GM10248 (cell line): ENCODE measurements around the gene NPL.

Source experiments
- CTCF ChIA-PET: fragments of 300-600 bp; sonication (Branson Sonifier 250); formaldehyde crosslinking; extraction: SDS; loops from one replicate; lab custom pipeline; 2021; ENCODE audit warnings: antibody characterized with exemption; lab: Yijun Ruan, JAX
- POLR2A ChIA-PET: fragments of 350-650 bp; sonication (Branson Sonifier 250); formaldehyde crosslinking; extraction: SDS; loops from one replicate; lab custom pipeline; 2020; ENCODE audit warnings: antibody characterized with exemption; lab: Yijun Ruan, JAX
- DNase-seq: peaks from one replicate; pipeline ENCODE4 v3.0.0; 2012; ENCODE audit errors: extremely low spot score
- CTCF ChIP-seq: IDR thresholded peaks from 2 replicates; pipeline ENCODE4 v1.5.1; 2012; ENCODE audit warnings: mild to moderate bottlenecking, low read depth; ENCODE audit errors: extremely low read depth, missing control alignments, control extremely low read depth

NPL gene

GRCh38 chr1:182869241-182869666 is 79.7 kb downstream of the NPL start:
- no peak for DNase-seq
- no peak for TF ChIP-seq CTCF
- ChIA-PET CTCF (no interaction called here), POLR2A (no interaction called here)

- TF ChIP-seq CTCF, result no peak
- CTCF ChIA-PET, result no interaction called here
- no peak for DNase-seq
- POLR2A ChIA-PET, result no interaction called here
These were observed 83.3 kb downstream of the NPL start for GRCh38 chr1:182872881-182873280.

GRCh38 chr1:182875889-182876288 is 86.3 kb downstream of the NPL start:
- no peak for DNase-seq
- ChIA-PET CTCF (no interaction called here), POLR2A (no interaction called here)
- no peak for TF ChIP-seq CTCF

GRCh38 chr1:182877331-182877730 is 87.8 kb downstream of the NPL start:
- DNase-seq, result no peak
- ChIA-PET CTCF (no interaction called here), POLR2A (no interaction called here)
- no peak for TF ChIP-seq CTCF

GRCh38 chr1:182877842-182878241 is 88.3 kb downstream of the NPL start:
- no peak for TF ChIP-seq CTCF
- POLR2A ChIA-PET, result no interaction called here
- DNase-seq, result no peak
- CTCF ChIA-PET, result no interaction called here
